ENCODE measurements around the gene EFNA2. TPM values are rescaled to one million over a fixed set of nuclear protein-coding genes. Genes with fewer than 3 reads are reported as not detected.
A peak's percentile ranks its signal among the peaks of the same experiment; 100 is the strongest.

Gene EFNA2
- polyA plus RNA-seq, 1 donor from 2014 or later, result 10.3 TPM

- Histone ChIP-seq H3K36me3 (ENCODE audit: insufficient read depth, low read length) (no peaks in the 10 kb centered on the region), H3K27me3 (ENCODE audit: insufficient read depth, low read depth, low read length) (no peaks in the 10 kb centered on the region), H3K4me2 (ENCODE audit: low read length) (peak within 1 kb of the TSS; percentile 53), H3K27ac (ENCODE audit: low read length) (peak within 1 kb of the TSS; percentile 94), H3K9me3 (ENCODE audit: low read length) (no peaks in the 10 kb centered on the region), H2AFZ (ENCODE audit: low read depth, low read length) (no peak within 1 kb of the TSS), H3F3A (ENCODE audit: insufficient read depth, low read length, poor library complexity, severe bottlenecking) (peaks cover 4% of the 10 kb centered on the region), H4K20me1 (ENCODE audit: insufficient read depth) (no peaks in the 10 kb centered on the region), H3K9ac (ENCODE audit: low read length) (peak within 1 kb of the TSS; percentile 93), H3K79me2 (replicated peaks; ENCODE audit: insufficient read depth, low read length) (peaks cover 13% of the 10 kb centered on the region), H3K9me2 (ENCODE audit: insufficient read depth, low read length) (no peaks in the 10 kb centered on the region), H3K4me3 (ENCODE audit: low read length) (peak within 1 kb of the TSS; percentile 85)
- TF ChIP-seq, protein P1, sequence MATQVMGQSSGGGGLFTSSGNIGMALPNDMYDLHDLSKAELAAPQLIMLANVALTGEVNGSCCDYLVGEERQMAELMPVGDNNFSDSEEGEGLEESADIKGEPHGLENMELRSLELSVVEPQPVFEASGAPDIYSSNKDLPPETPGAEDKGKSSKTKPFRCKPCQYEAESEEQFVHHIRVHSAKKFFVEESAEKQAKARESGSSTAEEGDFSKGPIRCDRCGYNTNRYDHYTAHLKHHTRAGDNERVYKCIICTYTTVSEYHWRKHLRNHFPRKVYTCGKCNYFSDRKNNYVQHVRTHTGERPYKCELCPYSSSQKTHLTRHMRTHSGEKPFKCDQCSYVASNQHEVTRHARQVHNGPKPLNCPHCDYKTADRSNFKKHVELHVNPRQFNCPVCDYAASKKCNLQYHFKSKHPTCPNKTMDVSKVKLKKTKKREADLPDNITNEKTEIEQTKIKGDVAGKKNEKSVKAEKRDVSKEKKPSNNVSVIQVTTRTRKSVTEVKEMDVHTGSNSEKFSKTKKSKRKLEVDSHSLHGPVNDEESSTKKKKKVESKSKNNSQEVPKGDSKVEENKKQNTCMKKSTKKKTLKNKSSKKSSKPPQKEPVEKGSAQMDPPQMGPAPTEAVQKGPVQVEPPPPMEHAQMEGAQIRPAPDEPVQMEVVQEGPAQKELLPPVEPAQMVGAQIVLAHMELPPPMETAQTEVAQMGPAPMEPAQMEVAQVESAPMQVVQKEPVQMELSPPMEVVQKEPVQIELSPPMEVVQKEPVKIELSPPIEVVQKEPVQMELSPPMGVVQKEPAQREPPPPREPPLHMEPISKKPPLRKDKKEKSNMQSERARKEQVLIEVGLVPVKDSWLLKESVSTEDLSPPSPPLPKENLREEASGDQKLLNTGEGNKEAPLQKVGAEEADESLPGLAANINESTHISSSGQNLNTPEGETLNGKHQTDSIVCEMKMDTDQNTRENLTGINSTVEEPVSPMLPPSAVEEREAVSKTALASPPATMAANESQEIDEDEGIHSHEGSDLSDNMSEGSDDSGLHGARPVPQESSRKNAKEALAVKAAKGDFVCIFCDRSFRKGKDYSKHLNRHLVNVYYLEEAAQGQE (IDR thresholded peaks at IDR 0.05; ENCODE audit: borderline replicate concordance), result no peak
- TF ChIP-seq POLR2AphosphoS5 (IDR thresholded peaks at IDR 0.05), result peak; percentile 60
Observed at GRCh38 chr19:1237754-1238368, 47.8 kb upstream of the EFNA2 start, which contains the start of gene CBARP. Gene CBARP (minus strand): TSS chr19:1238005. CDS start chr19:1236100, 1,905 bp downstream.

DNA sequence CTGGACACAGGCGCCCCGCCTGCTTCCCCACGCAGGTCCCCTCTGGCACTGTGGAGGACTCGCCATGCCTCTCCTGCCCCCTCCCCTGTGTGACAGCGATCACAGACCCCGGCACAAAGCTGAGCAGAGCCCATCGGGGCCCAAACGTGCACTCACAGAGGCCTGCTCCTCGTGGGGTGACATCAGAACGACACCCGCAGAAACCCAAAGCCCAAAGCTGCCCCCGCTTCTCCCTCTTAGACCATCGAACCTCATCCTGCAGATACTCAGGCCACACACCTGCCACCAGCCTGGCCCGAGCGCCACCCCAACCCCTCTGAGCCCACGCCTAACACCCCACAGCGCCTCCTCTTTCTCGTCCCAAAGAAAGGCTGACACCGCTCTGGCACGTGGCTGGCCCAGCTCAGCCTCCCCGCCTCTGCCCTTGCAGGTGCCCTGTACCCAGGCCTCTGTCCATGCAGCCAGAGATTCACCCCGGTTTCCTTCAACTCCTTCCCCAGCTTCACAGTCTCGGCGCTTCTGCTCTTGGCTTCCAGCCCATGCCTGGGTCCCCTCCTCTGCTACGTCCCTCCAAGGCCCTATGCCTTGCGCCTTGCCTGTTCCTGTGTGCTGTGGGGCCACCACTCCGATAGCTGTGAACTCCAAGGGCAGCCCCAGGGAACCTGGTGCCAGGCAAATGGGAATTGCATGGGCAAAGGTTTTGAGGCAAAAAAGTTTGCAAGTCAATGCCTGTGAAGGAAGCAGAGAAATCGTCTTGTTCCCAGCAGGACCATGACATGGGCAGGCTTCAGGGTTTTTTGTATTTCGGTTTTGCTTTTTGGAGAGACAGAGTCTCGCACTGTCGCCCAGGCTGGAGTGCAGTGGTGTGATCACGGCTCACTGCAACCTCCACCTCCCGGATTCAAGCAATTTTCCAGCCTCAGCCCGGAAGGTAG is 47.0 kb upstream of the EFNA2 start:
- Histone ChIP-seq H3K4me2 (ENCODE audit: low read length) (no peak overlapping the region), H3K9me3 (ENCODE audit: low read length) (no peaks in the 10 kb centered on the region), H3K9ac (ENCODE audit: low read length) (peak overlapping the region; percentile 93), H2AFZ (ENCODE audit: low read depth, low read length) (no peak overlapping the region), H3K9me2 (ENCODE audit: insufficient read depth, low read length) (no peaks in the 10 kb centered on the region), H3F3A (ENCODE audit: insufficient read depth, low read length, poor library complexity, severe bottlenecking) (peaks cover 4% of the 10 kb centered on the region), H3K36me3 (ENCODE audit: insufficient read depth, low read length) (no peaks in the 10 kb centered on the region), H3K79me2 (replicated peaks; ENCODE audit: insufficient read depth, low read length) (peaks cover 13% of the 10 kb centered on the region), H3K27ac (ENCODE audit: low read length) (peak overlapping the region; percentile 94), H3K27me3 (ENCODE audit: insufficient read depth, low read depth, low read length) (no peaks in the 10 kb centered on the region), H4K20me1 (ENCODE audit: insufficient read depth) (no peaks in the 10 kb centered on the region), H3K4me3 (ENCODE audit: low read length) (peak overlapping the region; percentile 65)
- TF ChIP-seq CTCF (IDR thresholded peaks at IDR 0.05; ENCODE audit: poor library complexity, severe bottlenecking) (no peak), TAF1 (IDR thresholded peaks at IDR 0.05; ENCODE audit: low read depth) (no peak), EP300 (conservative IDR thresholded peaks at IDR 0.05; ENCODE audit: poor library complexity, severe bottlenecking) (no peak), SMC3 (conservative IDR thresholded peaks at IDR 0.05; ENCODE audit: poor library complexity) (no peak), EZH2 (IDR thresholded peaks at IDR 0.05; ENCODE audit: borderline replicate concordance, insufficient read depth, low read length, poor library complexity, severe bottlenecking) (no peak), RAD21 (conservative IDR thresholded peaks at IDR 0.05) (no peak)
